ENCODE data around the gene UTP18.

Gene UTP18

DNA sequence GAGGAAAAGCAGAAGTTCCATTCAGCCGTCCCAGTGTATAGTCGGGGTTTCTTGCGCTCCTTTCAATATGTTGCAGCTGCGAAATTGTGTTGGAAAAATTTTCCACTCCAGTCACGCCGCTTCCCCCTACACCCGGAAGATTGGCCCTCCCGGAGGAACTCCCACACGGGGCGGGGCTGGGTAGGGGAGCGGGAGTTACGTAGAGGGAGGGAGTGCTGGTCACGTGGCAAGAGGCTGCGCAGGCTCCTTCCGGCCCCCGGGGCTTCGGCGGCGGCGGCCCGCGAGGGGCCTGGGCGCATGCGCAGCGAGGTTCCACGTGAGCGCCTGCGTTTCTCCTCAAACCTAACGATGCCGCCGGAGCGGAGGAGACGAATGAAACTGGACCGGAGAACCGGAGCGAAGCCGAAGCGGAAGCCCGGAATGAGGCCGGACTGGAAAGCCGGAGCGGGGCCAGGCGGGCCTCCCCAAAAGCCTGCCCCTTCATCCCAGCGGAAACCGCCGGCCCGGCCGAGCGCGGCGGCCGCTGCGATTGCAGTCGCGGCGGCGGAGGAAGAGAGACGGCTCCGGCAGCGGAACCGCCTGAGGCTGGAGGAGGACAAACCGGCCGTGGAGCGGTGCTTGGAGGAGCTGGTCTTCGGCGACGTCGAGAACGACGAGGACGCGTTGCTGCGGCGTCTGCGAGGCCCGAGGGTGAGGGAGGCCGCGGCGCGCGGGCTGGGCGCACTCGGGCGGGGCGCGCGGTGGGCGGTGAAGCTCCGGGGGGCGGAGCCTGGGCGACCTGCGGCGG is at the start of gene UTP18:
Gene UTP18, plus strand, starts transcription at position 310 of the 787 bp plus-strand sequence. Its CDS starts 39 bp downstream, at position 349.
- TF ChIP-seq, protein P1, sequence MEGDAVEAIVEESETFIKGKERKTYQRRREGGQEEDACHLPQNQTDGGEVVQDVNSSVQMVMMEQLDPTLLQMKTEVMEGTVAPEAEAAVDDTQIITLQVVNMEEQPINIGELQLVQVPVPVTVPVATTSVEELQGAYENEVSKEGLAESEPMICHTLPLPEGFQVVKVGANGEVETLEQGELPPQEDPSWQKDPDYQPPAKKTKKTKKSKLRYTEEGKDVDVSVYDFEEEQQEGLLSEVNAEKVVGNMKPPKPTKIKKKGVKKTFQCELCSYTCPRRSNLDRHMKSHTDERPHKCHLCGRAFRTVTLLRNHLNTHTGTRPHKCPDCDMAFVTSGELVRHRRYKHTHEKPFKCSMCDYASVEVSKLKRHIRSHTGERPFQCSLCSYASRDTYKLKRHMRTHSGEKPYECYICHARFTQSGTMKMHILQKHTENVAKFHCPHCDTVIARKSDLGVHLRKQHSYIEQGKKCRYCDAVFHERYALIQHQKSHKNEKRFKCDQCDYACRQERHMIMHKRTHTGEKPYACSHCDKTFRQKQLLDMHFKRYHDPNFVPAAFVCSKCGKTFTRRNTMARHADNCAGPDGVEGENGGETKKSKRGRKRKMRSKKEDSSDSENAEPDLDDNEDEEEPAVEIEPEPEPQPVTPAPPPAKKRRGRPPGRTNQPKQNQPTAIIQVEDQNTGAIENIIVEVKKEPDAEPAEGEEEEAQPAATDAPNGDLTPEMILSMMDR (conservative IDR thresholded peaks at IDR 0.05; ENCODE audit: low read length), result no peak
- no peak for TF ChIP-seq EZH2phosphoT487 (IDR thresholded peaks at IDR 0.05; ENCODE audit: borderline replicate concordance)
- Histone ChIP-seq H3K9me2 (replicated peaks; ENCODE audit: low read depth, low read length) (no peaks in the 10 kb centered on the region), H3K4me3 (ENCODE audit: low read length, poor library complexity, severe bottlenecking) (peak within 1 kb of the TSS; percentile 95), H3K4me1 (ENCODE audit: insufficient read depth, low read length, poor library complexity, severe bottlenecking) (peaks cover 63% of the 10 kb centered on the region), H3K79me2 (ENCODE audit: insufficient read depth, low read length) (peaks cover 91% of the 10 kb centered on the region), H3K4me2 (ENCODE audit: low read depth, low read length, poor library complexity, severe bottlenecking) (peak within 1 kb of the TSS; percentile 94), H3K9me3 (ENCODE audit: insufficient read depth, low read depth, low read length) (no peaks in the 10 kb centered on the region), H3K9ac (ENCODE audit: low read depth, low read length, poor library complexity, severe bottlenecking) (peak within 1 kb of the TSS; percentile 90), H2AFZ (ENCODE audit: low read length) (peak within 1 kb of the TSS; percentile 98), H4K20me1 (ENCODE audit: insufficient read depth, low read length, poor library complexity, severe bottlenecking) (peaks cover 74% of the 10 kb centered on the region), H3F3A (ENCODE audit: low read depth) (no peaks in the 10 kb centered on the region), H3K27me3 (ENCODE audit: insufficient read depth, low read length, poor library complexity, severe bottlenecking) (no peaks in the 10 kb centered on the region), H3K36me3 (ENCODE audit: insufficient read depth, low read length) (no peaks in the 10 kb centered on the region; the same call in none of the 2 replicates)

DNA sequence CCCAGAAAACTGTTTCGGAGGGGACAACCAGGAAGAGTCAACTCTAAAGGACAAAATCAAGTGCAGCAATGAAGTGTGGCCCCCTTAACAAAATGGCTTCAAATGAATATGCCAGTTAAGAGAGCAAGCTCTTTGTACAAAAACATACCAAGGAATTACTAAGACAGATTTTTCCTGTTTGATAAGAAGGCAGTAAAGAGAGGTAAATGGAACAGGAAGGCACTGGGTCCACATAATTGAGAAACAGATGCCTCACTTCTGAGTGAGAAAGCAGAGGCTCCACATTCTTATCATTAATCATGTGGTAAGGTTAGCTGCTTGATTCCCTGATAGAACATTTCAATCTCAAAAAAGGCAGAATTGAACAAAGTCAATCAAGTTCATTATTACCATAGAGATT is 45.4 kb upstream of the UTP18 start:
- peaks cover 83% of the 10 kb centered on the region for H3K36me3 ChIP-seq (ENCODE audit: insufficient read depth, low read length)
- H3K4me1 ChIP-seq (ENCODE audit: insufficient read depth, low read length, poor library complexity, severe bottlenecking), result peaks cover 6% of the 10 kb centered on the region
- H3F3A ChIP-seq (ENCODE audit: low read depth), result peaks cover 6% of the 10 kb centered on the region; the same call in 1 of the 2 replicates
- H3K4me3 ChIP-seq (ENCODE audit: low read length, poor library complexity, severe bottlenecking), result no peak overlapping the region
- no peaks in the 10 kb centered on the region for H3K79me2 ChIP-seq (ENCODE audit: insufficient read depth, low read length)
- no peaks in the 10 kb centered on the region for H3K27me3 ChIP-seq (ENCODE audit: insufficient read depth, low read length, poor library complexity, severe bottlenecking)
- H4K20me1 ChIP-seq (ENCODE audit: insufficient read depth, low read length, poor library complexity, severe bottlenecking), result no peaks in the 10 kb centered on the region
- no peak overlapping the region for H2AFZ ChIP-seq (ENCODE audit: low read length)
- no peaks in the 10 kb centered on the region for H3K9me3 ChIP-seq (ENCODE audit: insufficient read depth, low read depth, low read length)
- H3K4me2 ChIP-seq (ENCODE audit: low read depth, low read length, poor library complexity, severe bottlenecking), result no peak overlapping the region
- TF ChIP-seq, protein P1 (conservative IDR thresholded peaks at IDR 0.05; ENCODE audit: low read length), result no peak
- TF ChIP-seq EZH2phosphoT487 (IDR thresholded peaks at IDR 0.05; ENCODE audit: borderline replicate concordance), result no peak
- H3K9me2 ChIP-seq (replicated peaks; ENCODE audit: low read depth, low read length), result no peaks in the 10 kb centered on the region
- no peak overlapping the region for H3K9ac ChIP-seq (ENCODE audit: low read depth, low read length, poor library complexity, severe bottlenecking)

DNA sequence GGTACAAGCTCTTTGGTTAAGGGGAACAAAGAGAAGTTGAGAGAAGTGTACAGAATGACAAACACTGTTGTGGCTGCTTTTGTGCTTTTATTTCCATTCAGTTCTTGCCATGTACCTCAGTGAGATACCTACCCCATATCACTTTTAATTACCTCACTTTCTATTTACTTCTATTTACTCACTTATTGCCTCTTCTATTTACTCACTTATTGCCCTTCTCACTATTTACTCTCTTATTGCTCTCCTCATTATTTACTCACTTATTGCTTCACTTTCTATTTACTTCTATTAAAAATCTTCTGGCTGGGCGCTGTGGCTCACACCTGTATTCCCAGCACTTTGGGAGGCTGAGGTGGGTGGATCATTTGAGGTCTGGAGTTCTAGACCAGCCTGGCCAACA is 42.4 kb upstream of the UTP18 start:
- Histone ChIP-seq H3K4me2 (ENCODE audit: low read depth, low read length, poor library complexity, severe bottlenecking) (no peak overlapping the region), H3K4me3 (ENCODE audit: low read length, poor library complexity, severe bottlenecking) (no peak overlapping the region), H3K79me2 (ENCODE audit: insufficient read depth, low read length) (no peaks in the 10 kb centered on the region), H2AFZ (ENCODE audit: low read length) (no peak overlapping the region), H3K27me3 (ENCODE audit: insufficient read depth, low read length, poor library complexity, severe bottlenecking) (no peaks in the 10 kb centered on the region), H3K9ac (ENCODE audit: low read depth, low read length, poor library complexity, severe bottlenecking) (no peak overlapping the region), H3K4me1 (ENCODE audit: insufficient read depth, low read length, poor library complexity, severe bottlenecking) (peaks cover 6% of the 10 kb centered on the region), H3F3A (ENCODE audit: low read depth) (peaks cover 6% of the 10 kb centered on the region; the same call in 1 of the 2 replicates), H3K9me3 (ENCODE audit: insufficient read depth, low read depth, low read length) (no peaks in the 10 kb centered on the region), H4K20me1 (ENCODE audit: insufficient read depth, low read length, poor library complexity, severe bottlenecking) (no peaks in the 10 kb centered on the region), H3K9me2 (replicated peaks; ENCODE audit: low read depth, low read length) (no peaks in the 10 kb centered on the region), H3K36me3 (ENCODE audit: insufficient read depth, low read length) (peaks cover 89% of the 10 kb centered on the region; the same call in 1 of the 2 replicates)
- TF ChIP-seq, protein P1 (conservative IDR thresholded peaks at IDR 0.05; ENCODE audit: low read length), result no peak
- no peak for TF ChIP-seq EZH2phosphoT487 (IDR thresholded peaks at IDR 0.05; ENCODE audit: borderline replicate concordance)
